Mononuclear cell (primary cell): Measurements from ENCODE around the gene BEGAIN. TPM values are rescaled to one million over a fixed set of nuclear protein-coding genes. Genes with fewer than 3 reads are reported as not detected.

Experiments used
- H3K27me3 ChIP-seq: 2 replicates; pipeline ENCODE4 v1.6.0; 2011; ENCODE audit warnings: low read length, control low read depth; ENCODE audit not compliant: insufficient read depth
- H3K4me1 ChIP-seq: 2 replicates; pipeline ENCODE4 v1.5.1; 2011; ENCODE audit warnings: mild to moderate bottlenecking, low read length, control low read depth; ENCODE audit not compliant: insufficient read depth
- H3K4me3 ChIP-seq: 2 replicates; pipeline ENCODE4 v1.5.1; 2011; ENCODE audit warnings: mild to moderate bottlenecking, low read length, moderate library complexity
- H3K9me3 ChIP-seq: 2 replicates; pipeline ENCODE4 v1.5.1; 2011; ENCODE audit warnings: low read depth, mild to moderate bottlenecking, control low read depth, low read length
- total RNA-seq: library from RNA; depleted of rRNA; stranded (reverse); fragments of >200 nt; gene quantifications from one replicate; pipeline ENCODE4 v1.2.3, GENCODE V29; 2012

Gene BEGAIN
- total RNA-seq, 1 donor, result 0.73 TPM

DNA sequence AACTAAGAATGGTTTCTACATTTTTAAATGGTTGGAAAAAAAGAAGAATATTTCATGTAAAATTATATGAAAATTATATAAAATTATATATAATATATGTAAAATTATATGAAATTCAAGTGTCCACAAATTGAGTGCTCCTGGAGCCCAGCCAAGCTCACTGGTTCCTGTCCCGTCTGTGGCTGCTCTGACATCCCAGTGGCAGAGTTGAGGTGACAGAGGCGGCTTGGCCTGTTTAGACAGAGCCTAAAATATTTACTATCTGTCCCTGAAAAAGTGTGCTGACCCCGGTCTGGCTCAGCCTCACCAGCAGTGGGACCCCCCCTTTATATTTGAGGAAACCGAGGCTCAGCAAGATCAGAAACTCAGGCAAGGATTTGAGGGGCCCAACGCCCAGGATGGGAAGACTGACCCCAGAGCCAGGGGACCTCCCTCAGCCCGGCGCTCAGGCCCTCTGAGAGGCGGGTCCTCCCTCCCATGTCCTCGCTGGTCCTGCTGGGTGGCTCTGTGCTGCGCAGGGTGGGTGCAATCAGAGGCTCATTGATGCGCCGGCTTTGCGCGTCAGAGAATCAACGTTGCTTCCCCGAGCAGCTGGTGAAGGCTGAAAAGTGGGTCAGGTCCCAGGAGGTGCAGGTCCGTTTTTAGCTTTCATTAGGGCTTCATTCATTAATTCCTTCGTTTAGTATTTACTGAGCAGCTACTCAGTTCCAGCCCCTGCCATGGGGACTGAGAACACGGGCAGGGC is 21.5 kb upstream of the BEGAIN start:
- Histone ChIP-seq H3K4me3 (no peak overlapping the region), H3K9me3 (no peaks in the 10 kb centered on the region), H3K27me3 (no peaks in the 10 kb centered on the region), H3K4me1 (peaks cover under 1% of the 10 kb centered on the region)

- H3K4me1 ChIP-seq, result peaks cover 7% of the 10 kb centered on the region
- no peaks in the 10 kb centered on the region for H3K9me3 ChIP-seq
- no peaks in the 10 kb centered on the region for H3K27me3 ChIP-seq
- no peak overlapping the region for H3K4me3 ChIP-seq
Observed at GRCh38 chr14:100608064-100608463, 20.8 kb upstream of the BEGAIN start.

DNA sequence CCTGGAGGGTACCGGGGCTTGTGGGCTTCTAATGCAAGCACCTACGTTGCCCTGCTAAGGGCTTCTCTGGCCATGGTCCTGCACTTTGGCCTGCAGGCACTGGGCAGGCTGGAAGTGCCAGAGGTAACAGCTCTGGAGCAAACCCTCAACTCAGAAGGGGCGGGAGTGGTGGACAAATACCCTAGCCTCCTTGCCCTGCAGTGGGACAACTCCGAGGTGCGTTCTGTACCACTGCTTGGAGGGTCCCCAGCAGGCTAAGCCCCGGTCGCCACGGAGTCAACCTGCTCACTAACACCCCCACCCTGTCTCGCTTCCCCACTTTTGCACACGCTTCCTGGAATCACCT is 20.4 kb upstream of the BEGAIN start:
- Histone ChIP-seq H3K4me3 (no peak overlapping the region), H3K9me3 (no peaks in the 10 kb centered on the region), H3K4me1 (peaks cover 12% of the 10 kb centered on the region), H3K27me3 (no peaks in the 10 kb centered on the region)

- H3K4me3 ChIP-seq, result no peak overlapping the region
- H3K27me3 ChIP-seq, result no peaks in the 10 kb centered on the region
- H3K9me3 ChIP-seq, result peaks cover 2% of the 10 kb centered on the region
- peaks cover 14% of the 10 kb centered on the region for H3K4me1 ChIP-seq
Observed at GRCh38 chr14:100606687-100607610, 19.7 kb upstream of the BEGAIN start.

GRCh38 chr14:100605706-100606686 is 18.8 kb upstream of the BEGAIN start:
- H3K27me3 ChIP-seq, result no peaks in the 10 kb centered on the region
- peaks cover 11% of the 10 kb centered on the region for H3K9me3 ChIP-seq
- no peak overlapping the region for H3K4me3 ChIP-seq
- peaks cover 14% of the 10 kb centered on the region for H3K4me1 ChIP-seq

GRCh38 chr14:100605230-100605629 is 18.0 kb upstream of the BEGAIN start:
- no peak overlapping the region for H3K4me3 ChIP-seq
- H3K4me1 ChIP-seq, result peaks cover 20% of the 10 kb centered on the region
- peaks cover 13% of the 10 kb centered on the region for H3K9me3 ChIP-seq
- H3K27me3 ChIP-seq, result no peaks in the 10 kb centered on the region

GRCh38 chr14:100604709-100605108 is 17.5 kb upstream of the BEGAIN start:
- peaks cover 20% of the 10 kb centered on the region for H3K4me1 ChIP-seq
- no peak overlapping the region for H3K4me3 ChIP-seq
- peaks cover 13% of the 10 kb centered on the region for H3K9me3 ChIP-seq
- H3K27me3 ChIP-seq, result no peaks in the 10 kb centered on the region

DNA sequence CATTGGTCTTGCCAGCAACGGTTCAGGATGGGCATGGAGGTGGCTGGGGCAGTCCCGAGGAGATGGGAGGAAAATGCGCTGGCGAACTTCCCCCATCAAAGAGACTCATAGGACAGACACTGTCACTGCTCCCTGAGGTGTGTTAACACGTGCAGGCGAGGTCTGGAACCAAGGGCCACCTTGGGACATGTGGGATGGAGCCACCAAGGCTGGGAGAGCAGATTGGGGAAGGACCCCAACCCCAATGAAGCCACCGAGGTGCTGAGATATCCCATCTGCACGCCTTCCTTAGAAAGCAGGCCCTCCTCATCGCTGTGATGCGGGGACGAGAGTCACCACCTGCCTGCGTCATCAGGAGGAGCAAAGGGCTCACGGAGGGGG is 16.9 kb upstream of the BEGAIN start:
- Histone ChIP-seq H3K27me3 (no peaks in the 10 kb centered on the region), H3K4me1 (peaks cover 20% of the 10 kb centered on the region), H3K4me3 (no peak overlapping the region), H3K9me3 (peaks cover 13% of the 10 kb centered on the region)

GRCh38 chr14:100603341-100604120 is 16.3 kb upstream of the BEGAIN start:
- H3K4me1 ChIP-seq, result peaks cover 20% of the 10 kb centered on the region
- H3K4me3 ChIP-seq, result no peak overlapping the region

DNA sequence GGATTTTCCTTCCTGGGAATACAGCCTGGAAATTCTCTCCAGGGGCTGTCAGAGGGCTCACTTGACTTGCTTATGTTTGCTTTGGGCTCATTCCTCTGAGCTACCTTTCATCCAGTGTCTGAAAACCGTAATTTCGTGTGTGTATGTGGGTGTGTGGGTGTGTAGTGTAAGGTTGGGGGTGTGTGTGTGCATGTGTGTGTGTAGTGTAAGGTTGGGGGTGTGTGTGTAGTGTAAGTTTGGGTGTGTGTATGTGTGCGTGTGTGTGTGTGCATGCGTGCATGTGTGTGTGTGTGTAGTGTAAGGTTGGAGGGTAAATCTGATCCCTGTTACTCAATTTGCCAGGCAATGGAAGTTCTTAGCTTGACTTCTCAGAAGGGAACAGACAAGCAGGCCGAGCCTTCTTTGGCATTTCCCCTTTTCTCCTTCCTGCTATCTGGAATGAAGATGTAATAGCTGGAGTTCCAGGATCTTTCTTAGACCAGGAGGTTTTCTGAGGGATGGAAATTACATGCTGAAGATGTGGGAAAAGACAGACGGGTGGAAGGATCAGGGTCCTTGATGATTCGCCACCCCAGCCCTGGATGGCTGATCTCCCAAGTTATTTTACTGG is 15.5 kb upstream of the BEGAIN start:
- Histone ChIP-seq H3K27me3 (no peaks in the 10 kb centered on the region), H3K9me3 (peaks cover 13% of the 10 kb centered on the region), H3K4me3 (no peak overlapping the region), H3K4me1 (peaks cover 20% of the 10 kb centered on the region)

More at GRCh38 chr14:100603341-100604120, 16.3 kb upstream of the BEGAIN start:
- no peaks in the 10 kb centered on the region for H3K27me3 ChIP-seq
- H3K9me3 ChIP-seq, result peaks cover 13% of the 10 kb centered on the region

GRCh38 chr14:100601914-100602313 is 14.7 kb upstream of the BEGAIN start:
- peaks cover 20% of the 10 kb centered on the region for H3K4me1 ChIP-seq
- peaks cover 13% of the 10 kb centered on the region for H3K9me3 ChIP-seq
- H3K4me3 ChIP-seq, result no peak overlapping the region
- H3K27me3 ChIP-seq, result no peaks in the 10 kb centered on the region

DNA sequence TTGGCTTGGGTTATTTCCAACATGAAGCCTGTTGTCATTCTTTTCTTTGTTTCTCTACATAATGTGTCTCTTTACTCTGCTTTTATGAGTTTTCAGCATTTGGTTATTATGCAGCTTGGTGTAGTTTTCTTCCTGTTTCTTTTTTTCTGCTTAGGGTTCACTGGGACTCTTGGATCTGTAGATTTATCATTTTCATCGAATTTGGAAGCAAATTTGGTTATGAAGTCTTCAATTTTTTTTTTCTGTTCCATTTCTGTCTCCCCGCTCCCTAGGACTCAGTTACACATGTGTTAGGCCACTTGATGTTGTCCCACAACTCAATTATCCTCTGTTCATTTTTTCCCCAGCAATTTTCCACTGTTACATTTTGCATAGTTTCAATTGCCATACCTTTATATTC is 13.8 kb upstream of the BEGAIN start:
- Histone ChIP-seq H3K4me3 (no peak overlapping the region), H3K4me1 (peaks cover 20% of the 10 kb centered on the region), H3K27me3 (no peaks in the 10 kb centered on the region), H3K9me3 (peaks cover 13% of the 10 kb centered on the region)

- Histone ChIP-seq H3K9me3 (peaks cover 13% of the 10 kb centered on the region), H3K27me3 (no peaks in the 10 kb centered on the region), H3K4me3 (no peak overlapping the region), H3K4me1 (peaks cover 20% of the 10 kb centered on the region)
Observed at GRCh38 chr14:100599981-100600380, 12.8 kb upstream of the BEGAIN start.

DNA sequence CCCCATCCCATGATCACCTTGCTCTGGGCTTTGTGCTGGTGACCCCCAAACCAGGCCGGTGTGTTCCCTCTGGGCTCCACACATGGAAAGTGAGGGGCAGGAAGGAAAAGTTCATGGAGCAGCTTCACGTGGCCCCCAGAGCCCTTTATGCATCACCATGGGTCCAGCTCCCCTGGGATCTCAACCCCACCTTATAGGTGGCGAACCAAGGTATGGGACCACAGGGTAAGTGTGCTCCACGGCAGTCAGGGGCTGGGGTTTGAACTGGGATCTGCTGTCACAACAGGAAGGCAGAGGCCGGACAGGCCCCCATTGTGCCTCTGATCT is 7.4 kb upstream of the BEGAIN start:
- Histone ChIP-seq H3K9me3 (no peaks in the 10 kb centered on the region), H3K4me1 (no peaks in the 10 kb centered on the region), H3K27me3 (no peaks in the 10 kb centered on the region), H3K4me3 (no peak overlapping the region)
